ENCODE data around the gene CRABP2. TPM values are rescaled to one million over a fixed set of nuclear protein-coding genes. Genes with fewer than 3 reads are reported as not detected.

Gene CRABP2
- total RNA-seq, 1 donor from 2014 or later: 146 TPM

DNA sequence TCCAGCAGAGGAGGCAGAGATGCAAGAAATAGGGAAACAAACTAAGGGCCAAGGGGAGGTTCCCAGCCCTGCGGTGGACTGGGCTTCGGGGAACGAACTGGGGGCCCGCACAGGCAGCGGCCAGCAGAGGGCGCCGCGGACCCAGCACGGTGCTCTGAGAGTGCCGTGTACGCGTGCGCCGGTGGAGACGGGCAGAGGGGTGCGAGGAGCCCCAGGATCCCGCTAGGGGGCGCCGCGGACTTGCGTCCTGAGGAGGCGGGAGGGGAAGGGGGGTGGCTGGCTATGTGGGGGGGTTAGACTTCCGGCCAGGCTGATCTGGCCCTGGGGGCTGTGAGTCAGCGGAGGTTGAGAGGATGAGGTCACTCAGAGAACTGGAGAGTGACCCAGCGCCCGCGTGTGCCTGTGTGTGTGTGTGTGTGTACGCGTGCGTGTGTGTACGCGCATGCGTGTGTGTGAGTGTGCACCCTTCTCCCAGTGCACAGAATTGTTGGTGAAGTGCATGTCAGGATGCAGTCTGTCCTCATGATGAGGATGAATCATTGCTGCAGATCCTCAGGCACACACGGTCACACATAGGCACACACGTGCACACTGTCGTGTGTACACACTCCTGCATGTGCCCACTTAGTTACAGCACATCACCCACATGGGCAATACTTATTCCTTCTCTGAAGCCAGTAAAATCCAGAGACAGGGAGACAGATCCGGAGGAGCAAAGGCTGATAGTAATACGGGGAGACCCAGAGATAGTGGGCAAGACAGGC is 45.2 kb downstream of the CRABP2 start:
- peaks cover 23% of the 10 kb centered on the region for H3K27me3 Mint-ChIP-seq (ENCODE audit: unreplicated experiment)
- peak overlapping the region; percentile 91 for H3K27ac Mint-ChIP-seq (ENCODE audit: unreplicated experiment)
- peaks cover 72% of the 10 kb centered on the region for H3K4me1 Mint-ChIP-seq (ENCODE audit: unreplicated experiment)
- TF ChIP-seq, protein P1, sequence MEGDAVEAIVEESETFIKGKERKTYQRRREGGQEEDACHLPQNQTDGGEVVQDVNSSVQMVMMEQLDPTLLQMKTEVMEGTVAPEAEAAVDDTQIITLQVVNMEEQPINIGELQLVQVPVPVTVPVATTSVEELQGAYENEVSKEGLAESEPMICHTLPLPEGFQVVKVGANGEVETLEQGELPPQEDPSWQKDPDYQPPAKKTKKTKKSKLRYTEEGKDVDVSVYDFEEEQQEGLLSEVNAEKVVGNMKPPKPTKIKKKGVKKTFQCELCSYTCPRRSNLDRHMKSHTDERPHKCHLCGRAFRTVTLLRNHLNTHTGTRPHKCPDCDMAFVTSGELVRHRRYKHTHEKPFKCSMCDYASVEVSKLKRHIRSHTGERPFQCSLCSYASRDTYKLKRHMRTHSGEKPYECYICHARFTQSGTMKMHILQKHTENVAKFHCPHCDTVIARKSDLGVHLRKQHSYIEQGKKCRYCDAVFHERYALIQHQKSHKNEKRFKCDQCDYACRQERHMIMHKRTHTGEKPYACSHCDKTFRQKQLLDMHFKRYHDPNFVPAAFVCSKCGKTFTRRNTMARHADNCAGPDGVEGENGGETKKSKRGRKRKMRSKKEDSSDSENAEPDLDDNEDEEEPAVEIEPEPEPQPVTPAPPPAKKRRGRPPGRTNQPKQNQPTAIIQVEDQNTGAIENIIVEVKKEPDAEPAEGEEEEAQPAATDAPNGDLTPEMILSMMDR (IDR thresholded peaks at IDR 0.05): peak; percentile 98
- H3K9me3 Mint-ChIP-seq (ENCODE audit: unreplicated experiment): no peaks in the 10 kb centered on the region
- DNase-seq (ENCODE audit: extremely low spot score, unreplicated experiment): peak; percentile 99
- H3K4me3 Mint-ChIP-seq (ENCODE audit: unreplicated experiment): peak overlapping the region; percentile 58
- no peaks in the 10 kb centered on the region for H3K36me3 Mint-ChIP-seq (ENCODE audit: unreplicated experiment)

DNA sequence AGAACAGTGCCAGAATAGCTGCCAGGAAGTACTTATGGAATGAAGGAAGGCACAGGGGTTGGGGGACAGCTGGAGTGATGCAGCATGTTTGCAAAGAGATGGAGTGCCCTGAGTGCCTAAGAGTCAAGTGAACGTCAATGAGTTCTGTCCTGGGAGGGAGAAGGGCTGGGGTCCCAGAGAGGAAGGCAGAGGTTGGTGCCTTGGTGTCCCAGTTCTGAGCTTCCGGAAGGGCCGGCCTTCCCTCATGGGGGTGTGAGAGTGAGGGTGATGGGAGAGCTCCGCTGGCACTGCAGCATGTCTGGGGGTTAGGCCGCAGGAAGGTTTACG is 45.8 kb downstream of the CRABP2 start:
- TF ChIP-seq, protein P1 (IDR thresholded peaks at IDR 0.05): no peak
- Mint-ChIP-seq H3K4me1 (ENCODE audit: unreplicated experiment) (peaks cover 67% of the 10 kb centered on the region), H3K36me3 (ENCODE audit: unreplicated experiment) (no peaks in the 10 kb centered on the region), H3K9me3 (ENCODE audit: unreplicated experiment) (no peaks in the 10 kb centered on the region), H3K4me3 (ENCODE audit: unreplicated experiment) (peak overlapping the region; percentile 58), H3K27ac (ENCODE audit: unreplicated experiment) (peak overlapping the region; percentile 91), H3K27me3 (ENCODE audit: unreplicated experiment) (peaks cover 27% of the 10 kb centered on the region)
- no peak for DNase-seq (ENCODE audit: extremely low spot score, unreplicated experiment)

DNA sequence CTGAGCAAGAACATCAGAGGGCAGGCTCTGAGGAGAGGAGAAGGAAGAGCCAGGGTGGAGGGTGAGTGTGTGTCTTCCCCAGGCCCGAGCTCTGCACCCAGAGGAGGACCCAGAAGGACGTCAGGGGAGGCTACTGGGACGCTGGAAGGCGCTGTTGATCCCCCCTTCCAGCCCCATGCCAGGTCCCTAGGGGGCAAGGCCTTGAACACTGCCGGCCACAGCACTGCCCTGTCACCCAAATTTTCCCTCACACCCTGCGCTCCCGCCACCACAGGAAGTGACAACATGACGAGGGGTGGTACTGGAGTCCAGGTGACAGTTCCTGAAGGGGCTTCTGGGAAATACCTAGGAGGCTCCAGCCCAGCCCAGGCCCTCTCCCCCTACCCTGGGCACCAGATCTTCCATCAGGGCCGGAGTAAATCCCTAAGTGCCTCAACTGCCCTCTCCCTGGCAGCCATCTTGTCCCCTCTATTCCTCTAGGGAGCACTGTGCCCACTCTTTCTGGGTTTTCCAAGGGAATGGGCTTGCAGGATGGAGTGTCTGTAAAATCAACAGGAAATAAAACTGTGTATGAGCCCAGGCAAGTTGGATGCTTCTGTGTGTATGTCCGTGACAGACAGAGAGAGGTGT is 46.3 kb downstream of the CRABP2 start:
- Mint-ChIP-seq H3K4me3 (ENCODE audit: unreplicated experiment) (no peak overlapping the region), H3K36me3 (ENCODE audit: unreplicated experiment) (no peaks in the 10 kb centered on the region), H3K9me3 (ENCODE audit: unreplicated experiment) (no peaks in the 10 kb centered on the region), H3K27ac (ENCODE audit: unreplicated experiment) (peak overlapping the region; percentile 91), H3K4me1 (ENCODE audit: unreplicated experiment) (peaks cover 62% of the 10 kb centered on the region), H3K27me3 (ENCODE audit: unreplicated experiment) (peaks cover 33% of the 10 kb centered on the region)
- TF ChIP-seq, protein P1 (IDR thresholded peaks at IDR 0.05): no peak
- no peak for DNase-seq (ENCODE audit: extremely low spot score, unreplicated experiment)

- DNase-seq (ENCODE audit: extremely low spot score, unreplicated experiment): no peak
- Mint-ChIP-seq H3K27ac (ENCODE audit: unreplicated experiment) (no peak overlapping the region), H3K4me1 (ENCODE audit: unreplicated experiment) (peaks cover 56% of the 10 kb centered on the region), H3K9me3 (ENCODE audit: unreplicated experiment) (no peaks in the 10 kb centered on the region), H3K36me3 (ENCODE audit: unreplicated experiment) (no peaks in the 10 kb centered on the region), H3K27me3 (ENCODE audit: unreplicated experiment) (peaks cover 38% of the 10 kb centered on the region), H3K4me3 (ENCODE audit: unreplicated experiment) (no peak overlapping the region)
- TF ChIP-seq, protein P1 (IDR thresholded peaks at IDR 0.05): no peak
Observed at GRCh38 chr1:156658496-156658895, 46.9 kb downstream of the CRABP2 start.

DNA sequence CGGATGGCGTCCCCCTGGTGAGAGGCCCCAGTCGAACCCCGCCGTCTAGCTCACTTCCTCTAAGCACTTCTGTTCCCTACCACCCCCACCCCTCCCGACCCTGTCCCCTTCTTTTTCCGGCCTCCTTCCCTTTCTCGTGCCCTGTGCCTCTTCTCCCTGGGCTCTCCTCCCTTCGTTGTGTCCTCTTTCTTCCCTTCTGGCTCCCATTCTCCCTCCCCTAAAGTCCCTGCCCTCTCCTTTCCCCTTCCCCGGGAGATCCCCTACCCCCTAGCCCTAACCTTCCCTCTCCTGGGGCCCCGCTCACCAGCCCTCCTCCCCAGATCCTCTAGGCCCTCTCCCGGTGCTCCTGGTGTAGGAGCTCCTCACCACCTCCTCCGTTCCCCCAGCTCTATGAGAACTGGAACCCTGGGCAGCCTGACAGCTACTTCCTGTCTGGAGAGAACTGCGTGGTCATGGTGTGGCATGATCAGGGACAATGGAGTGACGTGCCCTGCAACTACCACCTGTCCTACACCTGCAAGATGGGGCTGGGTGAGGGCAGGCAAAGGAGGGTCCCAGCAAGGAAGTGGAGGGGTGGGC is 47.6 kb downstream of the CRABP2 start:
- Mint-ChIP-seq H3K27me3 (ENCODE audit: unreplicated experiment) (peaks cover 45% of the 10 kb centered on the region), H3K9me3 (ENCODE audit: unreplicated experiment) (no peaks in the 10 kb centered on the region), H3K27ac (ENCODE audit: unreplicated experiment) (no peak overlapping the region), H3K4me3 (ENCODE audit: unreplicated experiment) (no peak overlapping the region), H3K4me1 (ENCODE audit: unreplicated experiment) (peaks cover 49% of the 10 kb centered on the region), H3K36me3 (ENCODE audit: unreplicated experiment) (no peaks in the 10 kb centered on the region)
- TF ChIP-seq, protein P1 (IDR thresholded peaks at IDR 0.05): peak; percentile 27
- no peak for DNase-seq (ENCODE audit: extremely low spot score, unreplicated experiment)
